Choroid plexus epithelial cell (primary cell): Measurements from ENCODE around the gene YJEFN3.

Experiments used
- DNase-seq: peaks from one replicate; pipeline ENCODE4 v3.0.0-alpha.2; 2010; ENCODE audit warnings: low read depth
- H3K4me3 ChIP-seq: 2 replicates; pipeline ENCODE4 v1.5.1; 2011; ENCODE audit warnings: low read depth, mild to moderate bottlenecking, control low read depth, low read length, moderate library complexity
- TF ChIP-seq, protein P1 (sequence below): conservative IDR thresholded peaks from 2 replicates; pipeline ENCODE4 v1.5.1; 2011; ENCODE audit warnings: low read depth, mild to moderate bottlenecking, control low read depth, inconsistent platforms, low read length, moderate library complexity

The YJEFN3 gene

DNA sequence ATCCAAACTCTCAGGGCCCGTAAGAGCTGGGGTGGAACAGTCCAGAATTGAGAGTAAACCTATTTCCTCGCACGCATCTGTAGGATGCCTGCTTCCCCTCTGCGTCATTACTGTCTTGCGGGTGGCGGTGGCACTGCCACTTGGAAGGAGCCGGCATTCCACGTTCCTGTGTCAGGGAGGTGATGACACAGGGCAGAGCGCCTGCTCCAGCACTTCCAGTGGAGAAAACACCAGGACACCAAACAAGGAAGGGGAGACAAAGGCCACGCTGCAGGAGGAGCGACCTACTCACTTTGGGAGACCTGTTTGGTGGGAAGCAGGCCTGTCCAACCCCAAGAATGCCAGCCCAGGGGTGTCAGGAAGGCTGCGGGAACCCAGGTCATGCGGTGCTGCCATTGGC lies 52.7 kb downstream of the YJEFN3 start:
- no peak for DNase-seq
- TF ChIP-seq, protein P1, sequence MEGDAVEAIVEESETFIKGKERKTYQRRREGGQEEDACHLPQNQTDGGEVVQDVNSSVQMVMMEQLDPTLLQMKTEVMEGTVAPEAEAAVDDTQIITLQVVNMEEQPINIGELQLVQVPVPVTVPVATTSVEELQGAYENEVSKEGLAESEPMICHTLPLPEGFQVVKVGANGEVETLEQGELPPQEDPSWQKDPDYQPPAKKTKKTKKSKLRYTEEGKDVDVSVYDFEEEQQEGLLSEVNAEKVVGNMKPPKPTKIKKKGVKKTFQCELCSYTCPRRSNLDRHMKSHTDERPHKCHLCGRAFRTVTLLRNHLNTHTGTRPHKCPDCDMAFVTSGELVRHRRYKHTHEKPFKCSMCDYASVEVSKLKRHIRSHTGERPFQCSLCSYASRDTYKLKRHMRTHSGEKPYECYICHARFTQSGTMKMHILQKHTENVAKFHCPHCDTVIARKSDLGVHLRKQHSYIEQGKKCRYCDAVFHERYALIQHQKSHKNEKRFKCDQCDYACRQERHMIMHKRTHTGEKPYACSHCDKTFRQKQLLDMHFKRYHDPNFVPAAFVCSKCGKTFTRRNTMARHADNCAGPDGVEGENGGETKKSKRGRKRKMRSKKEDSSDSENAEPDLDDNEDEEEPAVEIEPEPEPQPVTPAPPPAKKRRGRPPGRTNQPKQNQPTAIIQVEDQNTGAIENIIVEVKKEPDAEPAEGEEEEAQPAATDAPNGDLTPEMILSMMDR = no peak
- H3K4me3 ChIP-seq = no peak overlapping the region

DNA sequence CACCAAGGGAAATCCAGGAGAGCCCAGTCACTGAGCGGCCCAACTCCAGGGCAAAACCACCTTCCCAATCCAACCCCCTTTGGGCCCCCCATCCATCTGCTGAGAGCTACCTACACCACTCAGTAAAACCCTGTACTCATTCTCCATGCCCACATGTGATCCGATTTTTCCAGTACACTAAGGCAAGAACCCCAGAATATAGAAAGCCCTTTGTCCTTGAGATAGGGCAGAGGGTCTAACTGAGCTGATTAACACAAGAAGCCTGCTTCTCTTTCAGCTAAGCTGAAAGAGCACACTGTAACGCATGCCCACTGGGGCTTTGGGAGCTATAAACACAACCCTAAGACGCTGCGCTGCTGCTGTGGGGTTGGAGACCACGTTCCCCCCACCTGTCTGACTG lies 53.8 kb downstream of the YJEFN3 start:
- TF ChIP-seq, protein P1 = no peak
- no peak for DNase-seq
- no peak overlapping the region for H3K4me3 ChIP-seq

DNA sequence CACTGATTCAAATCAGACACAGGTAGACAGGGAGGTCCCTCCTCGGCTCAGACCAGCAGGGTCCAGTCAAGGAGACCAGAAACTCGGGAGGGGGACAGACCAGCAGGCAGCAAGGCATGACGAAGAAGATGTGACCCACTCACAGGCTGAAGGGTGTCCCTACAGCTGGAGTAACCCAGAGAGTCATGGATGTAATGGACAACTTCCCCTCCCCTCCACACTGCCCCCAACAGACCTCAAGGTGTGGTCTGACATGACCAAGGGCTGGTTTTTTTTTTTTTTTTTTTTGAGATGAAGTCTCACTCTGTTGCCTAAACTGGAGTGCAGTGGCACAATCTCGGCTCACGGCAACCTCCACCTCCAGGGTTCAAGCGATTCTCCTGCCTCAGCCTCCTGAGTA lies 55.6 kb downstream of the YJEFN3 start:
- TF ChIP-seq, protein P1 = no peak
- no peak for DNase-seq
- no peak overlapping the region for H3K4me3 ChIP-seq
